Activated naive CD4-positive, alpha-beta T cell treated with anti-CD3 and anti-CD28 coated beads, Interleukin-2, amount 10 ng/mL, durations not matched to agents 7 days and 5 days (primary cell): ENCODE data around the gene EXOC3.

Experiments
- CTCF ChIA-PET: fragments of 350-600 bp; sonication (Branson Sonifier 250); formaldehyde crosslinking; loops from one replicate; lab custom pipeline; 2021; ENCODE audit warnings: antibody characterized with exemption; lab: Charles Lee
- DNase-seq: peaks from one replicate; pipeline ENCODE4 v3.0.0-alpha.2; 2020
- H3K27ac Mint-ChIP-seq: one replicate; pipeline ENCODE4 v1.8.0; 2021; ENCODE audit warnings: mild to moderate bottlenecking, moderate library complexity, mixed read lengths
- H3K27me3 Mint-ChIP-seq: one replicate; pipeline ENCODE4 v1.8.0; 2021; ENCODE audit warnings: mild to moderate bottlenecking, mixed read lengths
- H3K36me3 Mint-ChIP-seq: one replicate; pipeline ENCODE4 v1.8.0; 2021; ENCODE audit warnings: mixed read lengths
- H3K4me1 Mint-ChIP-seq: one replicate; pipeline ENCODE4 v1.8.0; 2021; ENCODE audit warnings: mixed read lengths
- H3K4me3 Mint-ChIP-seq: one replicate; pipeline ENCODE4 v1.8.0; 2021; ENCODE audit warnings: mild to moderate bottlenecking, moderate library complexity, mixed read lengths
- H3K9me3 Mint-ChIP-seq: one replicate; pipeline ENCODE4 v1.8.0; 2021; ENCODE audit warnings: mixed read lengths

EXOC3 gene

DNA sequence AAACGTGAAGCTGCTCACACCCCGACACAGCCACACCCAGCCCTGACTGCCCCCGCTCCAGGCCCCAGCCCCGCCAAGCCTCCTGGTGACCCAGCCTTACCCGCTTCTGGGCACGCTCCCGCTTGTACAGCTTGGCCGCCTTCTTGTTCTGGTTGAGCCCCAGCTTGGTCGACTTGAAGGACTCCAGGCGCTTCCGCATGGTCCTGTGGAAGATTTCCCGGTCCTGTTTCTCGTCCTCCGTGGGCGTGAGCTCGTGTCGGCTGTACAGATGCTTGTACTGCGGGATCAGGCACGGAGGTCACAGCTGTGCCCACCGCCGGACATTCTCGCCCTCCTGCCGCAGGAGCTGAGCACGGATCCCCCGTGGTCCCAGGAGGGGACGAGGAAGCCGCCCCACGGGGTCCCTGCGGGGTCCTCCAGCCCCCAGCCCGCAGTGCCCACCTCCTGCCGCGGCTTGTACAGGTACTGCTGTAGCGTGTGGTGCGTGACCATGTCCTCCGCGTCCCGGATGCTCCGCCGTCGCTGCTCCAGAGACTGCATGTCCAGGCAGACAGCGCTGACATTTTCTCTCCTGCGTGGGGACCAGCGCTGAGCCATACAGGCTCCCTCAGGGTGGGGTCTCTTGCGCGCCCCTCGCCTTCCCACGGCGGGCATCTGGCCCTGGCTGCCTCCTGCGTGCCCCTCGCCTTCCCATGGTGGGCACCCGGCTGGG is 33.3 kb downstream of the EXOC3 start:
- no peak for DNase-seq
- Mint-ChIP-seq H3K4me3 (no peak overlapping the region), H3K36me3 (no peaks in the 10 kb centered on the region), H3K27me3 (peaks cover 36% of the 10 kb centered on the region), H3K4me1 (peaks cover 18% of the 10 kb centered on the region), H3K9me3 (no peaks in the 10 kb centered on the region), H3K27ac (no peak overlapping the region)
- CTCF ChIA-PET: interaction anchor here (0.9 kb wide), 1 partner anchor 30 kb away, joined by 3 read pairs; no protein-coding TSS in a partner anchor

DNA sequence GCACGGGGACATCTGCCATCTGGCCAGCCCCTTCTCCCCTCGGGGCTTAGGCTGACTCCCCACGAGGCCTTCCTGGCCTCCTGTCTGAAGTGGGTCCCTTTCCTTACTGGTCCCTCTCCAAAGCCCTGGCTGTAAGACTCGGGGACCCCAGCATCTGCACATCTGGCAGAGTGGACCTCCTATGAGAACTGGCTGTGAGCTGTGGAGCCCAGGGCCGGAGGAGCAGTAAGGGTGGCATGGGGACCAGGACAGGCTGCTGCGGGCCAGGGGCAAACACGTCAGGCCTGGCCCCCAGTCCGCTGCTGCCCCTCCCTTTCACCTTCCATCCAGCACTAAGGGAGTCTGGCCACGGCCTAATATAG is 33.8 kb downstream of the EXOC3 start:
- no peaks in the 10 kb centered on the region for H3K9me3 Mint-ChIP-seq
- no peak overlapping the region for H3K27ac Mint-ChIP-seq
- no peak overlapping the region for H3K4me3 Mint-ChIP-seq
- H3K36me3 Mint-ChIP-seq: no peaks in the 10 kb centered on the region
- DNase-seq: no peak
- H3K27me3 Mint-ChIP-seq: peaks cover 40% of the 10 kb centered on the region
- H3K4me1 Mint-ChIP-seq: peaks cover 12% of the 10 kb centered on the region
- CTCF ChIA-PET: no interaction called here

DNA sequence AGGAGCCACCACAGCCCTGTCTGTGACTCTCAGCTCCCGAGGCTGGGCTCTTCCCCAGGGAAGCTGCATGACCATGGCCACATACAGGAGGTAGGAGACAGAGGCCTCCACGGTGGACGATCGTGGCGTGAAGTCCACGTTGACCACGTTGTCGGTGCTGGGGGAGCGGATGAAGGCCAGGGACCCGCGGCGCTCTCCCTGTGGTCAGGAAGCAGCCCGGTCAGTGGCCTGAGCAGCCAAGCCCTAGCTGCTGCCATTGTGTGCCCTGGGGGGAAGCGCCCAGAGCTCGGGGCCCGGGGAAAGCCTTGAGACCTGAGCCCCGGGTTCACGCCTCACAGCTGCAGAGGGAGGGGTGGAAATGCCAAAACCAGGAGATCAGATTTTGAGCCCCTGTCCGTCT is 34.3 kb downstream of the EXOC3 start:
- no peak overlapping the region for H3K27ac Mint-ChIP-seq
- no peak overlapping the region for H3K4me3 Mint-ChIP-seq
- peaks cover 10% of the 10 kb centered on the region for H3K4me1 Mint-ChIP-seq
- no peaks in the 10 kb centered on the region for H3K36me3 Mint-ChIP-seq
- H3K27me3 Mint-ChIP-seq: peaks cover 40% of the 10 kb centered on the region
- no peak for DNase-seq
- CTCF ChIA-PET: no interaction called here
- H3K9me3 Mint-ChIP-seq: no peaks in the 10 kb centered on the region

DNA sequence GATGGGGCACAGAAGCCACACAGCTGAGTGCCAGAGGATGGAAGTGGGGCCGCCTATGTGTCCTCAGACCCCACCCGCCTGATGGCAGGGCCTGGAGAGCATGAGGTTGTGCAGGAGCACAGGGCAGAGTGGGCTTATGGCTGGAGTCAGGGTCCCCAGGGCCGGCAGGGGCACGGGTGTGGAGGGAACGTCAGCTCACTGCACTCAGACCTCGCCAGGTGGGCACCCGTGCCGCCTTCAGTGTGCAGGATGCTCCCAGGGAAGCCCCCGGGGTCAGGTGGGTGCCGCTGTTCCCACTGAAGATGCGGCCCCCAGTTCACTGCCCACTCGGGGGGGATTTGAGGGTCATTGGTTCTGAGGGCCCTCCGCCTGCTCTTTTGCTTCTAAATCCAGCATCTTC is 34.9 kb downstream of the EXOC3 start:
- Mint-ChIP-seq H3K4me1 (peaks cover 10% of the 10 kb centered on the region), H3K4me3 (no peak overlapping the region), H3K27ac (no peak overlapping the region), H3K27me3 (peaks cover 40% of the 10 kb centered on the region), H3K36me3 (no peaks in the 10 kb centered on the region), H3K9me3 (no peaks in the 10 kb centered on the region)
- DNase-seq: no peak
- CTCF ChIA-PET: no interaction called here

DNA sequence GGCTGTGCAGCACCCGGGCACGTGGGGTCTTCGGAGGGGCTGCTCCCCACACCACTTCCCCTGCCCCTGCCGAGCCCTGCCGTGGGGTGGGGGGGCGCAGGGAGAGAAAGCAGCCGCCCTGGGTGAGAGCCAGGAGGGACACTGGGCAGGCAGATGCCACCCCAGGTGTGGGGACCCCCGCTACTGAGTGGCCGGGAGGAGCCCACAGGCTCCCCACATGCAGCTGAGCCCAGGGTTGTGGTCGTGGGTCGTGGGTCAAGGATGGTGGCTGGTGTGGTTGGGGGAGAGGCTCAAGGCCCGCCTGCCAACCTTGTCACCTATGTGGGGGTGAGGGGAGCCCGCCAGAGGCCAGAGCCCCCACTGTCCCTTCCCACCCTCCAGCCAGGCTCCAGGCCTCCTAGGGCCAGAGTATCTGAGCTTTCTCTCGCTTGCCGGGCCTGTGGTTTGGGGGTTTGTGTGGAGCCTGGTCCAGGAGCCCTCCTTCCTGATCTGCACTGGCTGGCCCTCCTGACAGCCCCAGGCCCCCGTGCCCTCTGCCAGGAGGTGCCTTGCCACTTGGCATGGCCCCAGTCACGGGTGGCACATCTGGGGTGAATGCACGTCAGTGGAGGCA is 35.5 kb downstream of the EXOC3 start:
- CTCF ChIA-PET: no interaction called here
- Mint-ChIP-seq H3K9me3 (no peaks in the 10 kb centered on the region), H3K27me3 (peaks cover 46% of the 10 kb centered on the region), H3K36me3 (no peaks in the 10 kb centered on the region), H3K4me3 (no peak overlapping the region), H3K4me1 (peaks cover 10% of the 10 kb centered on the region), H3K27ac (no peak overlapping the region)
- no peak for DNase-seq

DNA sequence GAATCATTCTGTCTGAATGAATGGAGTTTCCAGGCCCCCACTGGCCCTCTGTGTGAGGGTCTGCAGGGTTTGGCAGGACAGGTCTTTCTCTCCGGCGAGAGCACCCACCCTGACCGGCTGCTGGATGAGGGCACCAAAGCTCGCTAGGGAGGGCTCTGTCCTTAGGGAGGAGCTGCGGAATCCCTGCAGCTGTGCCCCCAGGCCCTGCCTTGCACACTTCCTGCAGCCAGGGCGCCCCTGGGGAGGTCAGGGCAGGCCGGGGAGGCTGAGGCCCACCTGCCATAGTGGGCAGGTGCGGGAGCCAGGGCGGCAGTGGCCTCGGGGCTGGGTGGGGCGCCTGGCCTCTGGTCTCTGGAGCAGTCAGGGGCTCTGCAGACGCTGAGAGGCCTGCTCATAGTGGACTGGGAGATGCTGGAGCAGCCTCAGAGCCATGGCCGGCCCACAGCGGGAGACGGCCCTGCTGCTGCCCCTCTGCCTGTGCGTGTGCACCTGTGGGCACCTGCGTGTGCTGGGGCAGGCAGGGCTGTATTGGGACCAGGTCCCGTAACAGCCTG is 36.1 kb downstream of the EXOC3 start:
- H3K4me3 Mint-ChIP-seq: no peak overlapping the region
- H3K9me3 Mint-ChIP-seq: no peaks in the 10 kb centered on the region
- H3K27me3 Mint-ChIP-seq: peaks cover 44% of the 10 kb centered on the region
- CTCF ChIA-PET: no interaction called here
- no peak for DNase-seq
- H3K36me3 Mint-ChIP-seq: no peaks in the 10 kb centered on the region
- no peak overlapping the region for H3K27ac Mint-ChIP-seq
- H3K4me1 Mint-ChIP-seq: peaks cover 8% of the 10 kb centered on the region

DNA sequence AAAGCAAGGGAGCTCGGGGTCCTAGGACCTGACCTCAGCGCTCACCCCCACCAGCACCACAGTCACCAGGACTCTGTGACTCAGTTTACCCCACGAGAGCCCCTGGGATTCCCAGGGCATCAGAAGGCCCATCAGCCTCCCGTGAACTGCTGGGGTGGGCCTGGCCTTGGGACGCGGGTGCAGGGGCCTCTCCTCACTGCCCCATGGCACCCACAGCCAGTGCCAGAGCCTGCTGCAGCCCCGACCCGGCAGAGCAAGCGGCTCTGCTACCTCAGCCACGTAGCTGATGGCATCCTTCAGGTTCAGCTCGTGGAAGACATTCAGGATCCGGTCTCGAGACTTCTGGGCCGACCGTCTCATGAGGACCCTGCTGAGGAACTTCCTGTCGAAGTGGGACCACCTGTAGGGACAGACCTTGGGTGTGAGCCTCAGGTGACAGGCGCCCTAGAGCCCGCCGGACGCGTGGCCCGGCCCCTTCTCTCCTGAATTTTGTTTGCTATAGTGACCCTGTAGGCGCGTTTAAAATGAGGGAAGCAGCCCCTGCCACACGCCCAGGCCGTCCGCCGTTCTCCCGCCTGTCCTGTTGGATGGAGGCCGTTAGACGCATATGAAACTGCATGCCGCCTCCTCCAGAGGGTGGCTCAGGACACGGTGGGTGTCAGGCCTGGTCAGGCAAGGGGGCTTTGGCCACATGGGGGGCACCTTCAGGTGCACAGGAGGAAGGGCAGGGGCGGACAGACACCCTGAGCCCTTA is 36.8 kb downstream of the EXOC3 start:
- Mint-ChIP-seq H3K27me3 (peaks cover 42% of the 10 kb centered on the region), H3K9me3 (no peaks in the 10 kb centered on the region), H3K36me3 (no peaks in the 10 kb centered on the region), H3K4me3 (no peak overlapping the region), H3K27ac (no peak overlapping the region), H3K4me1 (peaks cover 7% of the 10 kb centered on the region)
- CTCF ChIA-PET: no interaction called here
- no peak for DNase-seq

DNA sequence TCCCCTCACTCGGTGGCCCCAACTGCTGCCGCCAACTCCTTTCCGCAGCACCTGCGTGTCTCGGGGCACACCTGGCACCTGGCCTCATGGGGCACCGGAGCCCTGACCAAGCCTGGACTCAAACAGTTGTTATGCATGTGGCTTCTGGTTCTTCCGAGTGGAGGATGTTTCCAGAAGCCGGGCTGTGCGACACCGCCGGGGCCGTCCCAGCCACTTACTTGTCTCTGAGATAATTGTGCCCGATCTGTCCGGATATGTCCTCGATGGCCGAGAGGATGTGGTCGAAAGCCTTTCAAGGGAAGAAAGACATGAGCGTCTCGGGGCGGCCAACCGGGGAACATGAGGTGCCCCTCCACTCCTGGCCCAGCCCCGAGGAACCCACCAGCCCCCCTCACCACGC is 38.4 kb downstream of the EXOC3 start:
- Mint-ChIP-seq H3K36me3 (no peaks in the 10 kb centered on the region), H3K4me1 (peaks cover 13% of the 10 kb centered on the region), H3K27me3 (peaks cover 41% of the 10 kb centered on the region), H3K9me3 (no peaks in the 10 kb centered on the region), H3K27ac (no peak overlapping the region), H3K4me3 (no peak overlapping the region)
- no peak for DNase-seq
- CTCF ChIA-PET: no interaction called here

DNA sequence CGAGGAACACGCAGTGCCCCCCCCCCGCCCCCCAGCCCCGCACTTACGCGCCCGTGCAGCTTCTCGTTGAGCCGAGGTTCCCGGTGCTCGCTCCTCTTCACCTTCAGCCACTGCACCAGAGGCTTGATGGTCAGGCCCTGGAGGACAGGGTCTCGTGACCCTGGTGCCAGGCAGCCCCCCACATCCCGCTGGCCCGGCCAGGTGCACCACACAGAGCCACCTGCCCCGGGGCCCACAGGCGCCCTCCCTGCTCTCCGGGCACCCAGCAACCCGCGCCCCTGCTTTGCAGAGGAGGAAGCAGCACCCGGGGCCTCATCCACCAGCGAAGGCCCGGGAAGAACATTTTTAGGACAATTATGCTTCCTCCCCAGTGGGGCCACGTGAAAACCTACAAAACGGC is 39.0 kb downstream of the EXOC3 start:
- CTCF ChIA-PET: no interaction called here
- no peaks in the 10 kb centered on the region for H3K36me3 Mint-ChIP-seq
- H3K27me3 Mint-ChIP-seq: peaks cover 36% of the 10 kb centered on the region
- no peak overlapping the region for H3K4me3 Mint-ChIP-seq
- H3K4me1 Mint-ChIP-seq: peaks cover 14% of the 10 kb centered on the region
- DNase-seq: no peak
- no peak overlapping the region for H3K27ac Mint-ChIP-seq
- H3K9me3 Mint-ChIP-seq: no peaks in the 10 kb centered on the region

DNA sequence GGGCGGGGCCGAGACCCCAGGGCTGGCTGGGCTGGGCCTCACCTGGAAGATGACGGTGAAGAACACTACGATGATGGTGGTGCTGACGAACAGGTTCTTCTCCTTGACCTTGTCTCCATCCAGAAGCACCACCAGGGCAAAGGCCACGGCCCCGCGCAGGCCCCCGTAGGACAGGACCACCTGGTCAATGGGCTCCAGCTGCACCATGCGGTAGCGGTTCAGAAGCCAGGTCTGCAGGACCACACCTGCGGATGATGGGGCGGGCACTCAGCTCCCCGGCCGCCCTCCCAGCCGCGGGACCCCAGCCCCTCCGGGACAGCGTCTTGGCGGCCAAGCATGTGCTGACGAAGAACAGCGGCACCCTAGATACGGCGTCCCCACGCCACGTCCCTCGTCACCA is 39.5 kb downstream of the EXOC3 start:
- Mint-ChIP-seq H3K9me3 (no peaks in the 10 kb centered on the region), H3K4me3 (no peak overlapping the region), H3K27me3 (peaks cover 32% of the 10 kb centered on the region), H3K27ac (no peak overlapping the region), H3K4me1 (peaks cover 14% of the 10 kb centered on the region), H3K36me3 (no peaks in the 10 kb centered on the region)
- CTCF ChIA-PET: no interaction called here
- no peak for DNase-seq

DNA sequence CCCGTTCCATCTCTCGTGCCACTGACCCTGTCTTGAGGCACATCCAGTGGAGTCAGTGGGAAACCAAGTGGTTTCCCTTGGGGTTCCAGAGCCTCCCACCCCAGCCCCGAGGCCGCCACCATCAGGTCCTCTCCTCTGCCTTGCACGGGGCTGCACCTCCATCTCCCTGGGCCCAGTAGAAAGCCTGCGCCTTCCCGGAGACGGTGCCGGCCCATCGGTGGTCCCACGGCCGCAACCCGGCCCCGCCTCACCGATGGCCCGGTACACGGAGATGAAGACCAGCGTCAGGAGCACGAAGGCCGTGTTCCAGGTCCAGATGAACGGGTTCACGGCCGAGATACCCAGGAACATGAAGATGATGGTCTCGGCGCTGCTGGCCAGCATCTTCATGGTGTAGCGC is 40.0 kb downstream of the EXOC3 start:
- Mint-ChIP-seq H3K27ac (no peak overlapping the region), H3K9me3 (no peaks in the 10 kb centered on the region), H3K4me1 (peaks cover 14% of the 10 kb centered on the region), H3K27me3 (peaks cover 32% of the 10 kb centered on the region), H3K36me3 (no peaks in the 10 kb centered on the region), H3K4me3 (no peak overlapping the region)
- DNase-seq: no peak
- CTCF ChIA-PET: no interaction called here

DNA sequence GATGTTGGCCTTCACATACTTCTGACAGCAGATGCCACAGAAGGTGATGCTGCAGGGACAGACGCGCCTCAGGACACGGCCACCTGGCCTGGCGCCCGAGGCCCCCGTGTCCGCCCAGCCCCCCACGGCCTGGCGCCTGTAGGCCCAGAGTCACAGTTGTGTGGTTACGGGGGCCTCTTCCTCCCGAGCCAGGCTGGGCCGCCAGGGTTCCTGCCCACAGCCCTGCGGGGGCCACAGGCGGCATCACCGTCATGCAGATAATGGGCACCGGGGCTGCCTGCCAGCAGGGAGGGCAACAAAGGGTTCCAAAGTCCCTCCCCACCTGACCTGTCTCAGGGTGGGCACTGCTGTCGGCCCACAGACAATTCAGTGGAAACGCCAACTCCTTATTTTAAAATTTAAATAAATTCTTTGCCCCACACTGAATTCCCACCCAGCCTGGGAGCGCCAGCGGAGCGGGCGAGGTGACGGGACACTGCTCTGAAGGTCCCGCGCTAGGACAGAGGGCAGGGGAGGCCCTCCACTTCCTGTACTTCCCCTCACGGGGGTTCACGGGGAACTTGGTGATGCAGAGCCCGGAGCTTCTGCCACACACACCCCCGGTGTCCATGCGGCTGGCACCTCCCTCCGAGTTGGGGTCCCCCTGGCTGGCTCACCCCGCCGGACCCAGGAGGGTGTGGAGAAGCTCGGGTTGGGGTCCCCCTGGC is 40.6 kb downstream of the EXOC3 start:
- Mint-ChIP-seq H3K4me1 (peaks cover 14% of the 10 kb centered on the region), H3K27ac (no peak overlapping the region), H3K36me3 (no peaks in the 10 kb centered on the region), H3K27me3 (peaks cover 32% of the 10 kb centered on the region), H3K4me3 (no peak overlapping the region), H3K9me3 (no peaks in the 10 kb centered on the region)
- DNase-seq: no peak
- CTCF ChIA-PET: no interaction called here

DNA sequence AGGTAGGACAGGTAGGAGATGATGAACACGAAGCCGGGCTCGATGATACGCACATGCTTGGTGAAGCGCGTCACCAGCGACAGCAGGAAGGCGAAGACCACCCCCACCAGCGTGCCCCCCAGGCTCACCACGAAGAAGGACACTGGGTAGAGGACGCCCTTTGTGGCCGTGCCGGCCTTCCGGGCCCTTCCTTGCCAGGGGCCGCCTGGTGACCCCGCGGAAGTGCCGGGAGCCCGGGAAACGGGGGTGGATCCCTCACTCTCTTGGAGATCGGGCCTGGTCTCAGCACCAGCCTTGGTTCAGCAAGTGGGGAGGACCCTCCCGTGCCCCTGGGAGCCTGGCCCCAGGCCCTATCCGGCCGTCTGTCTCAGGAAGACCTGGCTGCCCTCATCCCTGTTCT is 41.6 kb downstream of the EXOC3 start:
- H3K27me3 Mint-ChIP-seq: peaks cover 32% of the 10 kb centered on the region
- H3K36me3 Mint-ChIP-seq: no peaks in the 10 kb centered on the region
- H3K27ac Mint-ChIP-seq: no peak overlapping the region
- no peak overlapping the region for H3K4me3 Mint-ChIP-seq
- no peak for DNase-seq
- H3K4me1 Mint-ChIP-seq: peaks cover 14% of the 10 kb centered on the region
- H3K9me3 Mint-ChIP-seq: no peaks in the 10 kb centered on the region
- CTCF ChIA-PET: no interaction called here
